Left ventricle myocardium inferior (tissue), 1 donor: ENCODE results near the gene OSBPL5. TPM values are rescaled to one million over a fixed set of nuclear protein-coding genes. Genes with fewer than 3 reads are reported as not detected.

Experiments
- DNase-seq: peaks from one replicate; pipeline ENCODE4 v3.0.0-alpha.2; 2020
- H3K27ac ChIP-seq: fragments of 200-600 bp; replicated peaks from 2 replicates; pipeline ENCODE4 v1.8.0; 2021
- H3K27me3 ChIP-seq: fragments of 200-600 bp; 2 replicates; pipeline ENCODE4 v1.8.0; 2021; ENCODE audit warnings: low read depth
- H3K36me3 ChIP-seq: fragments of 200-600 bp; 2 replicates; pipeline ENCODE4 v1.8.0; 2021
- H3K4me1 ChIP-seq: fragments of 200-600 bp; 2 replicates; pipeline ENCODE4 v1.8.0; 2021
- H3K4me3 ChIP-seq: fragments of 200-600 bp; 2 replicates; pipeline ENCODE4 v1.8.0; 2021; ENCODE audit warnings: mild to moderate bottlenecking, moderate library complexity
- H3K9me3 ChIP-seq: fragments of 200-600 bp; replicated peaks from 2 replicates; pipeline ENCODE4 v1.8.0; 2021
- intact Hi-C: fragments of 100-400 bp; cut with micrococcal nuclease; formaldehyde crosslinking; loops from one replicate; pipeline ENCODE4 v1.11.0; 2022
- total RNA-seq: library from RNA; stranded (reverse); fragmentation: NEBNext Ultra II Directional; extraction: Animal tissue kit (Norgen Biotek cat#: 25700); gene quantifications from one replicate; pipeline ENCODE4 v1.2.1, GENCODE V29; 2021
- TF ChIP-seq, protein P1 (sequence below): fragments of 200-600 bp; IDR thresholded peaks from 2 replicates; pipeline ENCODE4 v1.8.0; 2021; ENCODE audit warnings: antibody characterized with exemption, mild to moderate bottlenecking, borderline replicate concordance
- donor health status: DM: no; HTN: yes; CAD: no; lungs with severe emphysema.

Gene OSBPL5
- total RNA-seq, 1 donor from 2014 or later: 11.4 TPM

DNA sequence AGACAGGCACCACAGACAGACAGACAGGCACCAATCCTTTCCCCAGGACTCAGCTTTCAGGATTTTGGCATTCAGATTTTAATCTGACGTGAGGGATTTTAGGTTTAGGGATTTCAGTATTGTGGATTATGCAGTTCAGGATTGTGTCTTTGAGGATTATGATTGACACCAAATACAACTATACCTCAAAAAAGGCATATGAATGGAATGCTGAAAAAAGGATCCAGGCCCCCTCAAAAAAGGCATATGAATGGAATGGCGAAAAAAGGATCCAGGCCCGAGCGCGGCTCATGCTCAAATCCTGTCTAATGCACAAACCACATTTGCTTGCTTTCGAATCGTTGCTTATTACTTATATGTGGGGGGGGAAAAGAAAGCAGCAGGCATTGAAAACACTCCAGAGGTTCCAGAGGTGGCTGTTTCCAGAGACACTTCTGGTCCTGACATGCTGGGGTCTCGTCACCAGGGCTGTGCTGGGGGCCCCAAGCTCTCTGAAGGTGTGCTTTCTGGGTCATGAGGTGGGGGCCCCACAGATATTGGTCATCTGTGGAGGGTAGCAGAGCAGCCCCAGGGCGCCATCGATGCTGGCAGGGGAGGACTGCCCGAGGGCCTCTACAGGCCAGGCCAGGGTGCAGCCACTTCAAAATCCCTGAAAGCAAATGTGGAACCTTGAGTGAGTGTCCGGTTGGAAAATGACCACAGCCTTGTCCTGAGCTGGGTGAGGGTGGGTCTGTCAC lies 16.8 kb upstream of the OSBPL5 start:
- H3K27ac ChIP-seq: no peak overlapping the region
- intact Hi-C loops: no loop called here
- H3K27me3 ChIP-seq: no peaks in the 10 kb centered on the region
- H3K9me3 ChIP-seq: peaks cover 4% of the 10 kb centered on the region
- no peaks in the 10 kb centered on the region for H3K36me3 ChIP-seq
- DNase-seq: no peak
- TF ChIP-seq, protein P1, sequence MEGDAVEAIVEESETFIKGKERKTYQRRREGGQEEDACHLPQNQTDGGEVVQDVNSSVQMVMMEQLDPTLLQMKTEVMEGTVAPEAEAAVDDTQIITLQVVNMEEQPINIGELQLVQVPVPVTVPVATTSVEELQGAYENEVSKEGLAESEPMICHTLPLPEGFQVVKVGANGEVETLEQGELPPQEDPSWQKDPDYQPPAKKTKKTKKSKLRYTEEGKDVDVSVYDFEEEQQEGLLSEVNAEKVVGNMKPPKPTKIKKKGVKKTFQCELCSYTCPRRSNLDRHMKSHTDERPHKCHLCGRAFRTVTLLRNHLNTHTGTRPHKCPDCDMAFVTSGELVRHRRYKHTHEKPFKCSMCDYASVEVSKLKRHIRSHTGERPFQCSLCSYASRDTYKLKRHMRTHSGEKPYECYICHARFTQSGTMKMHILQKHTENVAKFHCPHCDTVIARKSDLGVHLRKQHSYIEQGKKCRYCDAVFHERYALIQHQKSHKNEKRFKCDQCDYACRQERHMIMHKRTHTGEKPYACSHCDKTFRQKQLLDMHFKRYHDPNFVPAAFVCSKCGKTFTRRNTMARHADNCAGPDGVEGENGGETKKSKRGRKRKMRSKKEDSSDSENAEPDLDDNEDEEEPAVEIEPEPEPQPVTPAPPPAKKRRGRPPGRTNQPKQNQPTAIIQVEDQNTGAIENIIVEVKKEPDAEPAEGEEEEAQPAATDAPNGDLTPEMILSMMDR: no peak
- no peaks in the 10 kb centered on the region for H3K4me1 ChIP-seq
- no peak overlapping the region for H3K4me3 ChIP-seq

DNA sequence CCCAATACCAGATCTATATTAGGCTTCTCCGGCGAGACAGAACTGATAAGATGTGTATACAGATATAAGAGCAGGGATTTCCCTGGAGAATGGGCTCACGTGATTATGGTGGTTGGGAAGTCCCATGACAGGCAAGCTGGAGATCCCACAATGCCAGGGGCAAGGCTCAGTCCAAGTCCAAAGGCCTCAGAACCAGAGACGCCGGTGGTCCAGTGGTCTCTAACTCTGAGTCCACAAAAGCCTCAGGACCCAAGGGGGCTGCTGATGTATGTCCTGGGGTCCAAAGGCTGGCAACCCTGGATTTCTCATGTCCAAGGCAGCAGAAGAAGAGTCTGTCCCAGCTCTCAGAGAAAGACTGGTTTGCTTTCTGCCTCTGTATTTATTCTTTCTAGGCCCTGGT lies 15.8 kb upstream of the OSBPL5 start:
- Histone ChIP-seq H3K4me3 (no peak overlapping the region), H3K27me3 (no peaks in the 10 kb centered on the region), H3K27ac (no peak overlapping the region), H3K36me3 (no peaks in the 10 kb centered on the region), H3K9me3 (peaks cover 14% of the 10 kb centered on the region), H3K4me1 (no peaks in the 10 kb centered on the region)
- TF ChIP-seq, protein P1: no peak
- intact Hi-C loops: no loop called here
- DNase-seq: no peak

DNA sequence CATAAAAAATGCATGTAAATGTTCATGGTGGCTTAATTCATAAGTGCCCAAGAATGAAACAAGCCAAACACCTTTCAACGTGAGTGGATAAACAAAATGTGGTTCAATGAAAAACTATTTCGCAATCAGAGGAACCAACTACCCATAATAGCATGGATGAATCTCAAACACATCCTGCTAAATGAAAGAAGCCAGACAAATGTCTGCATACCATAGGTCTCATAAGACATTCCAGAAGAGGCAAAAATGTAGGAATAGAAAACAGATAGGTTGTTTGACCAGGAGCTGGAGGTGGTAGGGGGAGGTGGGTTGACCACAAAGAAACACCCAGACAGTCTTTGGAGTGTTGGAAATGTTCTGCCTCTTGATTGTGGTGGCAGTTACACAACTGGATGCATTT lies 13.2 kb upstream of the OSBPL5 start:
- H3K36me3 ChIP-seq: no peaks in the 10 kb centered on the region

DNA sequence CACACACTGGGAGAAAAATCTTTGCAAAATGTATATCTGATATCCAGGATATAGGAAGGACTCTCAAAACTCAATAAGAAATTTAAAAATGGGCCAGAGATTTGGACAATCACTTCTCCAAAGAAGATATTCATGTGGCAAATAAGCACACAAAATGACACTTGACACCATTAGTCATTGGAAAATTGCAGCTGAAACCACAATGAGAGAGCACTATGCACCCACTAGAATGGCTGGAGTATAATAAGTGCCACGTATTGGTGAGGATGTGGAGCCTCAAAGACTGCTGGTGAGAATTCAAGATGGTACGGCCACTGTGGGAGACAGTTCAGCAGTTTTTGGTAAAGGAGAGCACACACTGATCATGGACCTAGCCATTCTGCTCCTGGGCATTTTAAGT lies 12.8 kb upstream of the OSBPL5 start:
- H3K9me3 ChIP-seq: peaks cover 15% of the 10 kb centered on the region
- no peaks in the 10 kb centered on the region for H3K27me3 ChIP-seq
- intact Hi-C loops: loop anchor here (10.0 kb wide), 1 partner anchor 63 kb away; no protein-coding TSS in a partner anchor
- H3K4me1 ChIP-seq: no peaks in the 10 kb centered on the region
- TF ChIP-seq, protein P1: no peak
- H3K4me3 ChIP-seq: no peak overlapping the region
- no peaks in the 10 kb centered on the region for H3K36me3 ChIP-seq
- H3K27ac ChIP-seq: no peak overlapping the region
- DNase-seq: no peak

More for the DNA sequence above, 13.2 kb upstream of the OSBPL5 start:
- Histone ChIP-seq H3K27me3 (no peaks in the 10 kb centered on the region), H3K4me1 (no peaks in the 10 kb centered on the region), H3K27ac (no peak overlapping the region), H3K9me3 (peaks cover 15% of the 10 kb centered on the region), H3K4me3 (no peak overlapping the region)
- TF ChIP-seq, protein P1: no peak
- intact Hi-C loops: loop anchor here (10.0 kb wide), 1 partner anchor 64 kb away; no protein-coding TSS in a partner anchor
- no peak for DNase-seq

DNA sequence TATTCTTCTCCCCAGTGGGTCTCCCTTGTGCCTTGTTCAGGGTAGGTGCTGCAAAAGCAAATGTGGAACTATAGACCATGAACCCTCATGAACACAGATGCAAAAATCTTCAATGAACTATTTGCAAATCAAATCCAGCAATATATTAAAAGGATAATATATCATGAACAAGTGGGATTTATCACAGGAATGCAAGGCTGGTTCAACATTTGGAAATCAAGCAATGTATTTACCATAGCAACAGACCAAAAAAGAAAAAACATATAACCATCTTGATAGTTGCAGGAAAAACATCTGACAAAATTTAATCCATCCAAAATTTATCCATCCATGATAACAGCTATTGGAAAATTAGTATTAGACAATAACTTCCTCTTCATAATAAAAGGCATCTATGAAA lies 11.4 kb upstream of the OSBPL5 start:
- H3K27me3 ChIP-seq: no peaks in the 10 kb centered on the region
- no peak for DNase-seq
- intact Hi-C loops: loop anchor here (10.0 kb wide), 1 partner anchor 62 kb away; no protein-coding TSS in a partner anchor
- H3K27ac ChIP-seq: no peak overlapping the region
- no peaks in the 10 kb centered on the region for H3K36me3 ChIP-seq
- no peak overlapping the region for H3K4me3 ChIP-seq
- no peaks in the 10 kb centered on the region for H3K4me1 ChIP-seq
- H3K9me3 ChIP-seq: peaks cover 15% of the 10 kb centered on the region
- TF ChIP-seq, protein P1: no peak
